ENCODE data around the gene PANX2. TPM values are rescaled to one million over a fixed set of nuclear protein-coding genes. Genes with fewer than 3 reads are reported as not detected.

The PANX2 gene
- total and polyA plus RNA-seq, 9 of the 15 experiments (the other 6 are each of a cell fraction or from before 2014, with no cell fraction given): 0.01 to 3.9 (median 0.67) TPM; not detected in 1

GRCh38 chr22:50201191-50202129, 30.9 kb downstream of the PANX2 start (continued):
- TF ChIP-seq MGA (IDR thresholded peaks at IDR 0.05): peak; percentile 77
- TF ChIP-seq GABPA (tag; conservative IDR thresholded peaks at IDR 0.05; ENCODE audit: low read depth): peak; percentile 91
- TF ChIP-seq THRA (IDR thresholded peaks at IDR 0.05): no peak
- peak in 1 of 2 experiments; percentile 28; a peak in 1 of 4 replicates for TF ChIP-seq SIN3A (IDR thresholded peaks at IDR 0.05; ENCODE audit: borderline replicate concordance in 2 of 2, control insufficient read depth in 1 of 2, low read depth in 2 of 2, low read length in 2 of 2)
- TF ChIP-seq E2F6 (IDR thresholded peaks at IDR 0.05; ENCODE audit: borderline replicate concordance in 1 of 2, extremely low read depth in 1 of 2, insufficient read depth in 1 of 2, insufficient read length in 1 of 2, low read depth in 1 of 2, low read length in 1 of 2, poor library complexity in 1 of 2, severe bottlenecking in 1 of 2): peak; percentile 75 to 91
- TF ChIP-seq SNAPC5 (CRISPR knock-in tag; IDR thresholded peaks at IDR 0.05): no peak
- TF ChIP-seq MEF2A (IDR thresholded peaks at IDR 0.05; ENCODE audit: control insufficient read depth, low read depth, low read length): no peak
- 0 out of 4 replicates have a peak, but pooled peaks of 1 of the 2 experiments have one; percentile 33 for TF ChIP-seq NONO (IDR thresholded peaks at IDR 0.05; ENCODE audit: low read depth in 2 of 2, low read length in 1 of 2)
- peak; percentile 16 for TF ChIP-seq CCNT2 (IDR thresholded peaks at IDR 0.05; ENCODE audit: borderline replicate concordance, extremely low read depth, insufficient read length, low read depth, low read length)
